Activated CD8-positive, alpha-beta memory T cell treated with anti-CD3 and anti-CD28 coated beads, Interleukin-2, amount 50 U/mL, for 24 hours (primary cell): ENCODE results near the gene MTCH1.

ENCODE experiments used
- DNase-seq: peaks from one replicate; pipeline ENCODE4 v3.0.0-alpha.2; 2020; ENCODE audit errors: extremely low read depth

MTCH1 gene

GRCh38 chr6:37017606-37018197, 31.7 kb upstream of the MTCH1 start:
- DNase-seq: no peak

- no peak for DNase-seq
These were observed 31.0 kb upstream of the MTCH1 start for GRCh38 chr6:37016995-37017394.

- DNase-seq: no peak
These were observed 29.5 kb upstream of the MTCH1 start for GRCh38 chr6:37015532-37015931.

GRCh38 chr6:37014667-37015066, 28.7 kb upstream of the MTCH1 start:
- no peak for DNase-seq

GRCh38 chr6:37013516-37014491, 27.8 kb upstream of the MTCH1 start:
- no peak for DNase-seq

GRCh38 chr6:37011656-37012378, 25.8 kb upstream of the MTCH1 start:
- DNase-seq: no peak

- no peak for DNase-seq
These were observed 24.5 kb upstream of the MTCH1 start for GRCh38 chr6:37010402-37010892.

- DNase-seq: no peak
These were observed 22.8 kb upstream of the MTCH1 start for GRCh38 chr6:37008484-37009465.

GRCh38 chr6:37007340-37008043, 21.5 kb upstream of the MTCH1 start:
- no peak for DNase-seq

- no peak for DNase-seq
These were observed 20.9 kb upstream of the MTCH1 start for GRCh38 chr6:37006793-37007339.

- DNase-seq: no peak
These were observed 20.0 kb upstream of the MTCH1 start for GRCh38 chr6:37005827-37006567.

GRCh38 chr6:37005061-37005810, 19.2 kb upstream of the MTCH1 start, which contains the start of gene FGD2:
TSS of gene FGD2 (plus strand) at chr6:37005655. CDS start at chr6:37005818, 163 bp downstream.
- no peak for DNase-seq

GRCh38 chr6:37004044-37004980, 18.3 kb upstream of the MTCH1 start:
- DNase-seq: no peak

- DNase-seq: no peak
These were observed 13.7 kb upstream of the MTCH1 start for GRCh38 chr6:36999751-37000125.

- DNase-seq: no peak
These were observed 13.2 kb upstream of the MTCH1 start for GRCh38 chr6:36999061-36999750.

GRCh38 chr6:36998723-36999038, 12.7 kb upstream of the MTCH1 start:
- no peak for DNase-seq
